IPS-NIHi7 (cell line): ENCODE measurements around the gene MAP3K6.

ENCODE experiments used
- DNase-seq: peaks from one replicate; pipeline ENCODE4 v3.0.0; 2012; ENCODE audit warnings: mixed read lengths; ENCODE audit errors: extremely low spot score

Gene MAP3K6

DNA sequence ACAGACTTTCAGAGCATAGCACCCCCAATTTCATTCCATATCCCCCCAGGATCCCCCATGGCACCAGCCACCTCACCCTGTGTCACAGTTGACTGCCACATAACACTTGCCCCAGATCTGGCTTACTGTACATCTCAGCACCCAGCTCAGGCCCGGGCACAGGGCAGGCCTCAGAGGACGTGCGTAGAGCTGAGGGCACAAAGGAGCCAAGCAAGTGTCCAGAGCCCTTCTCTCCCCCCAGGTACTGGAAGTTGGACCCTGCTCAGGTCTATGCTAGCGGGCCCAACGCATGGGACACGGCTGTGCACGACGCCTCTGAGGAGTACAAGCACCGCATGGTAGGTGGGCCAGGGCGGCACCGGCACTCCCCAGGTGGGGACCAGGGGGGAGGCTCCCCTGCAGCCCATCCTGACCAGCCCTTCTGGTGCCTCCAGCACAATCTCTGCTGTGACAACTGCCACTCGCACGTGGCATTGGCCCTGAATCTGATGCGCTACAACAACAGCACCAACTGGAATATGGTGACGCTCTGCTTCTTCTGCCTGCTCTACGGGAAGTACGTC lies 33.0 kb downstream of the MAP3K6 start:
- no peak for DNase-seq

DNA sequence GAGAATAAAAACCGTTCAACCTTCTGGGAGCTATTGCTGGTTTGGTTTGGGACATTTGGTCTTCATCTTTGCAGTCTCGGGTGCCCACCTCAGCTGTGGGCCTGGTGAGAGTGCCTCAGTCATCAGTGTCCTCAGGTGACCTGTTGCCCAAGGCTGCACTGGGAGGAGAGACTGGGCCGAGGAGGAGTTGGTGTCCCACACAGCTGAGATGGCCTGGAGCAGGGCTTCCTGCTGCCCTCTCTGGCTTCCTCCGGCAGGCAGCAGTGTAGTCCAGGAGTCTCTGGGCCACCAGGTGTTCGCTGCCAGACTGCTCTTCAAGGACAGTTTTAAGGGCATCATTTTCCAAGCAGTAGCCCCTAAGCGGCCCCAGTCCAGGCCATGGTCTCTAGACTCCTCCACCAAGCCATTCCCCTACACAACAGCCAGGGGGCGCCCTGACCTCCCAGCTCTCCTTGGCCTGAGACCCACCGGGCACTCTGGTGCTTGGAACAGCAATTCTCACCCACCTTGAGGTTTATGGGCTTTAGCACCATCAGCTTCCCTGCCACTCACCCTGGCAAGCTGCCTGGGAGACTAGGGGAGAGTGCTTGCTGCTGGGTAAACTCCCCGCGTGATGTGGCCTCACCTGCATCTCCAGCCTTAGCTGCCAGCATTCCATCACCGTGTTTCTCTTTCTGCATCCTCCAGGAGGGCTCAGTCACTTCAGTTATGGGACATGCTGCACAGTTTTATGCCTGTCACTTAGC lies 34.1 kb downstream of the MAP3K6 start:
- DNase-seq: peak; percentile 91

- no peak for DNase-seq
Measured at GRCh38 chr1:27331922-27332321, 34.8 kb downstream of the MAP3K6 start.

- DNase-seq: no peak
Measured at GRCh38 chr1:27331426-27331825, 35.3 kb downstream of the MAP3K6 start.

GRCh38 chr1:27330786-27331185 lies 36.0 kb downstream of the MAP3K6 start:
- DNase-seq: no peak

GRCh38 chr1:27327964-27328363 lies 38.8 kb downstream of the MAP3K6 start:
- no peak for DNase-seq

GRCh38 chr1:27325286-27325685 lies 41.5 kb downstream of the MAP3K6 start:
- no peak for DNase-seq

- DNase-seq: no peak
Measured at GRCh38 chr1:27322569-27323240, 44.1 kb downstream of the MAP3K6 start.

DNA sequence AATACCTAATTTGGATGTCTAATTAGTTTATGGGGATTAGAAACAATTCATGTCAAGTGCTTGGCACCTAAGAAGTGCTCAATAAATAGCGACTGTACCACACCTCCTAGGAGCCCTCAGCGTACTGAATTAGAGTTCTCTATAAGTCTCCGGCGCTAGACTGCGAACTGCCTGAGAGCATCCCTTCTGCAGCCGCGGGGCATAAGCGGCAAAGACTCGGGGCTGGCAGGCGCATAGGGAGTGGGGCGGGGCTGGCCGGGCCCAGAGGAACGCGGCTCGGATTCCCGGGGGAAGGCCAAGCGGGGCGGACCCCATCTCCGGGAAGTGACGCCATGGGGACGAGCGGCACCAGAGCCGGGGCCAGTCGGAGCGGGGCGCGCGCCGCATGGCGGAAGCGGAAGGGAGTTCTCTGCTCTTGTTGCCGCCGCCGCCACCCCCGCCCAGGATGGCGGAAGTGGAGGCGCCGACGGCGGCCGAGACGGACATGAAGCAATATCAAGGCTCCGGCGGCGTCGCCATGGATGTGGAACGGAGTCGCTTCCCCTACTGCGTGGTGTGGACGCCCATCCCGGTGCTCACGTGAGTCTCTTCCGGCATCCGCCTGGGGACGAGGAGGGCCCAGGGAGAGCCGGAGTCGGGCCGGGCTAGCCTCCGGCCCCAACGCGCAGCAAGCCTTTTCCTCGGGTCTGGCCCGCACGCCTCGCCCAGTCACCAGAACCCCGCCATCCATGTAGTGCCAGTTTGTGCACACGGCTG lies 44.8 kb downstream of the MAP3K6 start, which contains the start of gene TMEM222:
TMEM222 (plus strand) TSS at position 351 of the 756 bp plus-strand sequence; CDS start at position 386, 35 bp downstream.
- peak; percentile 99 for DNase-seq

DNA sequence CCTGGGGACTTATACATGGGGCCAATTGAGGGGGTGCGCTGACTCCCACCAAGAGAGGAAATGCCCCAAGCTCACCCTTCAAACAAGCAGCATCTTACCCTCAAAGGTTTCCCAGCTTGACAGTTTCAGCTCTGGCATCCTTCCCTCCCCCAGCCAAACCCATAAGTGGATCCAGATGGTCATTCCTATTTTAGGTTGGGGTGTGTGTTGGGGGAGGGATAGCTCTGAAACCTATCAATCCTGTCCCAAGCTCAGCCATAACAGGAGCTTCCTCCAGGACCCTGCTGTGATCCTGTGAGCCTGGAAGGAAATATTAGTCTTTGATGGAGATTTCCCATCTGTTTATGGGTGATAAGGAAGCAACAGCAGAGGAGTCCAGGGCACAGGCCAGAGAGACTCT lies 48.2 kb downstream of the MAP3K6 start:
- no peak for DNase-seq

DNA sequence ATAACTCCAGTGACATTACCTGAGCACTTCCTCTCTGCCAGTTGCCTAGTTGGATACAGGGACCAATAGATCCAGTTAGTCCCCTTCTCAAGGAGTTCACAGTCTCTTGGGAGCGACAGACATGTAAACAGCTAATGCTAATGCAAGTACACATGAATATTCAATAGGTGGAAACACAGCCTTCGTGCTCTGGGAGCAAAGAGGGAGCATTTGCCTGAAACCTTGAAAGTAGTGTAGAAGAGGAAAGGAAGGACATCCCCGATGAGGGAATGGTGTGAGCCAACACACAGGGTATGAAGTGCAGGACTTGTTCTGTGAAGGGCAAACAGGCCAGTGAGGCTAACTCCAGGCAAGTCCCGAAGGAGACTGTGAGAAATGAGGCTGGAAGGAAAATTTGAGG lies 48.6 kb downstream of the MAP3K6 start:
- no peak for DNase-seq

DNA sequence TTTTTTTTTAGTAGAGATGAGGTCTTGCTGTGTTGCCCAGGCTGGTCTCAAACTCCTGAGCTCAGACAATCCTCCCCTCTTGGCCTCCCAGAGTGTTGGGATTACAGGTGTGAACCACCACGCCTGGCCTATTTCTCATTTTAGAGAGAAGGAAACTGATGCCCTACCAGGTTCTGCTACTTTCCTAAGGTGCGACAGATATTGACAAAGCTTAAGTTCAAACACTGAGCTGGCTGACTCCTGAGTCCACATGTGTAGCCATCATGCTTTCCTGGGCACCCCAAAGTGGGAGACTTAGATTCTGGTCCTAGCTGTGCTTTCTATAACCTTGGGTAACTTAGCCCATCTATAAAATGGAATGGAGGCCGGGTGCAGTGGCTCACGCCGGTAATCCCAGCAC lies 49.9 kb downstream of the MAP3K6 start:
- DNase-seq: no peak

DNA sequence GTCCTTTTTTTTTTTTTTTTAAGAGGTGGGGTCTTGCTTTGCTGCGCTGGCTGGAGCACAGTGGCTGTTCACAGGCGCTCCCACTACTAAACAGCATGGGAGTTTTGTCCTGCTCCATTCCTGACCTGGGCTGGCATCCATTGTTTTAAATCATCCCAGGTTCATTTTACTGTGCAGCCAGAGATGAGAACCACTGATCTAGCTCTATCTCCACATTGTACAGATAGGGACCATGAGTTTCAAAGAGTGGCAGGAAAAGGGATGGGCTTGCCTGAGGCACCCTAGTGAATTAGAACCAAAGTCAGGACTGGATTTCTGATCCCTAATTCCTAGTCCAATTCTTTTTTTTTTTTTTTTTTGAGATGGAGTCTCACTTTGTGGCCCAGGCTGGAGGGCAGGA lies 52.0 kb downstream of the MAP3K6 start:
- DNase-seq: no peak

GRCh38 chr1:27314169-27314568 lies 52.6 kb downstream of the MAP3K6 start:
- DNase-seq: no peak

GRCh38 chr1:27307874-27308598 lies 58.7 kb downstream of the MAP3K6 start:
- DNase-seq: no peak

DNA sequence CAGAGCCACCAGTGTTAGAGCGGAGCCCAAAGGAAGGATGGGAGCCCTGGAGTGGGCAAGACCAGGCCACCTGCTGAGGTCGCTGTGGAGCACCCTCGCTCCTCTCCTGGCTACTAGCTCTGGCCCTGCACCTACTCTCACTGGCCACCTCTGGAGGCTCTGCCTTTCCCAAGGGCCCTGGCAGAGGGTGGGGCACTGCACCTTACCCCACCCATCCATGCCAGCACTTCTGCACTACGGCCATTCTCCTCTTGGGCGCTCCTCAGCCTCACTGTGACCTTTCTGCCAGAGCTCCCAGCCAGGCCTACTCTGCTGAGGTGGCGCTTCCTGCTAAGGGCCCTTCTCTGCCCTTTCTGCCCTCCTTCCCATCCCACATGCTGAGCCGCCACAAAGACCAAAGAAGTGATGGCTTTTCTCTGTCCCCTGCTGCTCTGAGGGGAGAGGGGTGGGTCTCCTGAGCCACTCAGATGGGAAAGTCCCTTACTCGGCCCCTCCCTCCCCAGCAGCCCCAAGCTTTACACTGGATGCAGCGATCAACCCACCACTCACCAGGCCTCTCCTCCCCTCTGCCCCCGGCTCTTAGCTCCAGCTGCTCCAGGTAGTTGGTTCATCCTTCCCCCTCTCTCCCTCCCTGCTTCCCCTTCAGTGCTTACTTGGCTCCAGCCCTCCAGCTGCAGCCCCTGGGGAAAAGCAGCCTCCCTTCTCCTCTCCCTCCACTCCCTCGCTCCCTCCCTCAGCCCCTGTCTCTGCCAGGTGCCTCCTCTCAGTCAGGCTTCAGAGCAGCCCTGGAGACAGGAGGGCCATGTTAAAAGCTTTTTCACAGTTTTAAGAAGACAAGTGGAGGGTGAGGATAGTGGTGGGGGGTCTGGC lies 59.6 kb downstream of the MAP3K6 start:
- DNase-seq: peak; percentile 79

- no peak for DNase-seq
Measured at GRCh38 chr1:27306071-27306470, 60.7 kb downstream of the MAP3K6 start.
